Neuronal stem cell (in vitro differentiated cells): ENCODE data around the gene SYPL2.
A peak's percentile ranks its signal among the peaks of the same experiment; 100 is the strongest.

Experiments
- DNase-seq: peaks from one replicate; pipeline ENCODE4 v3.0.0-alpha.2; 2013; ENCODE audit warnings: low spot score
- H2AFZ ChIP-seq: one replicate; pipeline ENCODE4 v1.6.1; 2013; ENCODE audit warnings: mild to moderate bottlenecking, low read length, inconsistent platforms
- H2AK5ac ChIP-seq: 2 replicates; pipeline ENCODE4 v1.6.1; 2013; ENCODE audit warnings: low read depth, mild to moderate bottlenecking, inconsistent platforms, low read length, moderate library complexity, mixed read lengths
- H2BK120ac ChIP-seq: 2 replicates; pipeline ENCODE4 v1.6.1; 2013; ENCODE audit warnings: low read depth, mild to moderate bottlenecking, inconsistent platforms, low read length, moderate library complexity, mixed read lengths
- H2BK12ac ChIP-seq: one replicate; pipeline ENCODE4 v1.6.1; 2013; ENCODE audit warnings: low read length, inconsistent platforms
- H2BK15ac ChIP-seq: 2 replicates; pipeline ENCODE4 v1.6.1; 2013; ENCODE audit warnings: mild to moderate bottlenecking, low read length, inconsistent platforms, mixed read lengths
- H2BK5ac ChIP-seq: one replicate; pipeline ENCODE4 v1.6.1; 2013; ENCODE audit warnings: inconsistent platforms, mild to moderate bottlenecking, low read length, moderate library complexity
- H3K14ac ChIP-seq: one replicate; pipeline ENCODE4 v1.6.1; 2013; ENCODE audit warnings: low read length, inconsistent platforms
- H3K18ac ChIP-seq: 2 replicates; pipeline ENCODE4 v1.6.1; 2013; ENCODE audit warnings: low read length, inconsistent platforms
- H3K23ac ChIP-seq: 2 replicates; pipeline ENCODE4 v1.6.1; 2013; ENCODE audit warnings: low read depth, mild to moderate bottlenecking, mixed read lengths, low read length, inconsistent platforms; ENCODE audit not compliant: poor library complexity
- H3K27ac ChIP-seq: replicated peaks from 3 replicates; pipeline ENCODE4 v1.5.1; 2013; ENCODE audit warnings: low read length, inconsistent platforms
- H3K27me3 ChIP-seq, 3 experiments: 2 replicates each; pipeline ENCODE4 v1.6.1; 2013; ENCODE audit warnings: low read length in 3 of 3, mild to moderate bottlenecking in 2 of 3, inconsistent platforms in 1 of 3, low read depth in 1 of 3, mixed read lengths in 1 of 3, moderate library complexity in 1 of 3; ENCODE audit not compliant: control insufficient read depth in 3 of 3, insufficient read depth in 3 of 3
- H3K36me3 ChIP-seq, 2 donors: replicated peaks in 1 of 2; 2 replicates each; pipeline ENCODE4 v1.6.1; 2013; ENCODE audit warnings: low read length in 2 of 2; ENCODE audit not compliant: control insufficient read depth in 2 of 2, insufficient read depth in 2 of 2
- H3K4ac ChIP-seq: 2 replicates; pipeline ENCODE4 v1.6.1; 2013; ENCODE audit warnings: inconsistent platforms, mild to moderate bottlenecking, low read length, moderate library complexity
- H3K4me1 ChIP-seq, 2 donors: 1 replicate in 1 of 2; 2 replicates in 1 of 2; pipeline ENCODE4 v1.6.1; 2013; ENCODE audit warnings: low read length in 2 of 2, low read depth in 1 of 2; ENCODE audit not compliant: control insufficient read depth in 2 of 2, insufficient read depth in 1 of 2
- H3K4me2 ChIP-seq: one replicate; pipeline ENCODE4 v1.6.1; 2013; ENCODE audit warnings: mild to moderate bottlenecking, low read length, inconsistent platforms; ENCODE audit not compliant: insufficient read depth, poor library complexity, severe bottlenecking
- H3K4me3 ChIP-seq, 2 donors: 2 replicates each; pipeline ENCODE4 v1.5.1; 2013; ENCODE audit warnings: low read length in 2 of 2, mild to moderate bottlenecking in 2 of 2, inconsistent platforms in 1 of 2, moderate library complexity in 1 of 2
- H3K79me1 ChIP-seq: one replicate; pipeline ENCODE4 v1.6.1; 2013; ENCODE audit warnings: low read depth, mild to moderate bottlenecking, inconsistent platforms, low read length, moderate library complexity
- H3K9ac ChIP-seq: one replicate; pipeline ENCODE4 v1.6.1; 2013; ENCODE audit warnings: mild to moderate bottlenecking, low read depth, low read length, inconsistent platforms; ENCODE audit not compliant: poor library complexity
- H3K9me3 ChIP-seq, 2 donors: replicated peaks in 1 of 2; 2 replicates each; pipeline versions ENCODE3 to v1.6.1; 2013; ENCODE audit warnings: low read length in 2 of 2, mild to moderate bottlenecking in 2 of 2, inconsistent platforms in 1 of 2, low read depth in 1 of 2, mixed read lengths in 1 of 2, moderate library complexity in 1 of 2; ENCODE audit not compliant: control insufficient read depth in 2 of 2, insufficient read depth in 1 of 2
- H4K8ac ChIP-seq: one replicate; pipeline ENCODE4 v1.6.1; 2013; ENCODE audit warnings: low read depth, mild to moderate bottlenecking, inconsistent platforms, low read length, moderate library complexity
- H4K91ac ChIP-seq: one replicate; pipeline ENCODE4 v1.6.1; 2013; ENCODE audit warnings: low read length, low read depth, mild to moderate bottlenecking, inconsistent platforms; ENCODE audit not compliant: poor library complexity
- WGBS, 2 donors: extraction: QIAGEN DNeasy Blood & Tissue Kit; methylation state at CpG; one replicate each; pipeline ENCODE4 v1.1.7; 2013; ENCODE audit warnings: missing lambda C conversion rate in 2 of 2, mixed read lengths in 1 of 2; ENCODE audit not compliant: insufficient read length in 2 of 2, insufficient replicate concordance in 1 of 2; ENCODE audit errors: extremely low coverage in 2 of 2; 5-methylcytosine and 5-hydroxymethylcytosine counted together

Gene SYPL2

GRCh38 chr1:109478806-109479205, 12.5 kb downstream of the SYPL2 start:
- Histone ChIP-seq H4K8ac (no peak overlapping the region), H2BK15ac (no peak overlapping the region), H3K14ac (no peak overlapping the region), H2BK5ac (no peak overlapping the region), H3K9ac (no peak overlapping the region), H2BK120ac (no peak overlapping the region), H3K79me1 (no peaks in the 10 kb centered on the region), H2AFZ (no peak overlapping the region), H3K18ac (no peak overlapping the region), H3K4me1 (peaks cover 4 to 5% of the 10 kb centered on the region in 2 donors), H2AK5ac (no peak overlapping the region), H3K9me3 (no peaks in the 10 kb centered on the region), H3K4me3 (peak overlapping the region in 1 of 2 donors; percentile 38), H2BK12ac (no peak overlapping the region), H3K4me2 (no peak overlapping the region), H3K36me3 (no peaks in the 10 kb centered on the region), H4K91ac (no peak overlapping the region), H3K23ac (no peak overlapping the region), H3K27me3 (peaks cover 0 to 81% (median 17%) of the 10 kb centered on the region in 3 experiments), H3K27ac (no peak overlapping the region), H3K4ac (no peak overlapping the region)
- DNase-seq, result no peak
- WGBS, 2 donors, result no CpG with 5 or more reads among the region's 7 CpGs

- no peaks in the 10 kb centered on the region for H3K36me3 ChIP-seq
- H2AFZ ChIP-seq, result no peak overlapping the region
- H3K27me3 ChIP-seq, result peaks cover 0 to 78% (median 17%) of the 10 kb centered on the region in 3 experiments
- H3K4me2 ChIP-seq, result no peak overlapping the region
- no peaks in the 10 kb centered on the region for H3K79me1 ChIP-seq
- no peak overlapping the region for H3K4me3 ChIP-seq
- no peak overlapping the region for H4K8ac ChIP-seq
- no peak overlapping the region for H2BK120ac ChIP-seq
- DNase-seq, result no peak
- H2BK5ac ChIP-seq, result no peak overlapping the region
- H3K4ac ChIP-seq, result no peak overlapping the region
- no peak overlapping the region for H3K9ac ChIP-seq
- no peak overlapping the region for H2BK12ac ChIP-seq
- H3K27ac ChIP-seq, result no peak overlapping the region
- H2BK15ac ChIP-seq, result no peak overlapping the region
- no peak overlapping the region for H3K23ac ChIP-seq
- H3K4me1 ChIP-seq, result peaks cover 4 to 5% of the 10 kb centered on the region in 2 donors
- no peak overlapping the region for H3K18ac ChIP-seq
- no peak overlapping the region for H4K91ac ChIP-seq
- H3K9me3 ChIP-seq, result no peaks in the 10 kb centered on the region
- H2AK5ac ChIP-seq, result no peak overlapping the region
- no peak overlapping the region for H3K14ac ChIP-seq
- WGBS, 2 donors, result no CpG with 5 or more reads among the region's 5 CpGs
These were observed 13.0 kb downstream of the SYPL2 start for GRCh38 chr1:109479311-109479710.

- Histone ChIP-seq H2BK15ac (no peak overlapping the region), H3K9ac (no peak overlapping the region), H3K36me3 (no peaks in the 10 kb centered on the region), H3K79me1 (peaks cover 2% of the 10 kb centered on the region), H3K4me2 (no peak overlapping the region), H4K8ac (no peak overlapping the region), H3K27me3 (peaks cover 0 to 73% (median 17%) of the 10 kb centered on the region in 3 experiments), H2BK120ac (no peak overlapping the region), H2AFZ (no peak overlapping the region), H2BK12ac (no peak overlapping the region), H3K4ac (no peak overlapping the region), H2BK5ac (no peak overlapping the region), H3K14ac (no peak overlapping the region), H3K4me3 (no peak overlapping the region), H3K23ac (no peak overlapping the region), H3K4me1 (peaks cover 8 to 9% of the 10 kb centered on the region in 2 donors), H2AK5ac (no peak overlapping the region), H3K27ac (no peak overlapping the region), H4K91ac (no peak overlapping the region), H3K18ac (no peak overlapping the region), H3K9me3 (no peaks in the 10 kb centered on the region)
- no CpG with 5 or more reads among the region's 3 CpGs for WGBS, 2 donors
- DNase-seq, result no peak
These were observed 13.6 kb downstream of the SYPL2 start for GRCh38 chr1:109479901-109480300.

- H2BK5ac ChIP-seq, result no peak overlapping the region
- no CpG with 5 or more reads among the region's 2 CpGs for WGBS, 2 donors
- H3K9ac ChIP-seq, result no peak overlapping the region
- H3K79me1 ChIP-seq, result peaks cover 2% of the 10 kb centered on the region
- no peak overlapping the region for H2BK120ac ChIP-seq
- no peaks in the 10 kb centered on the region for H3K9me3 ChIP-seq
- peaks cover 10 to 12% of the 10 kb centered on the region in 2 donors for H3K4me1 ChIP-seq
- DNase-seq, result no peak
- H2AK5ac ChIP-seq, result no peak overlapping the region
- no peak overlapping the region for H3K18ac ChIP-seq
- H2BK15ac ChIP-seq, result no peak overlapping the region
- H3K27ac ChIP-seq, result no peak overlapping the region
- H4K91ac ChIP-seq, result no peak overlapping the region
- no peak overlapping the region for H3K4me3 ChIP-seq
- no peak overlapping the region for H3K4ac ChIP-seq
- H4K8ac ChIP-seq, result no peak overlapping the region
- no peak overlapping the region for H2BK12ac ChIP-seq
- H3K4me2 ChIP-seq, result no peak overlapping the region
- peaks cover 0 to 7% of the 10 kb centered on the region in 2 donors for H3K36me3 ChIP-seq
- no peak overlapping the region for H3K14ac ChIP-seq
- peak overlapping the region; percentile 63 for H2AFZ ChIP-seq
- H3K23ac ChIP-seq, result no peak overlapping the region
- H3K27me3 ChIP-seq, result peaks cover 0 to 56% (median 16%) of the 10 kb centered on the region in 3 experiments
These were observed 15.3 kb downstream of the SYPL2 start for GRCh38 chr1:109481646-109482045.
